SK-N-SH treated with all-trans-retinoic acid at 6 μM for 48 hours (cell line): ENCODE measurements around the gene PARP2.

Experiments
- ARNTL ChIP-seq: fragments of 450-650 bp; formaldehyde crosslinking; IDR thresholded peaks from 2 replicates; pipeline ENCODE4 v1.5.0; 2020; ENCODE audit warnings: low read depth, mild to moderate bottlenecking, moderate library complexity, borderline replicate concordance
- BACH2 ChIP-seq: fragments of 250-450 bp; sonication (Bioruptor Pico); IDR thresholded peaks from 2 replicates; pipeline ENCODE4 v1.9.0; 2021; ENCODE audit warnings: mild to moderate bottlenecking, borderline replicate concordance
- CREB5 ChIP-seq: fragments of 250-450 bp; sonication (Bioruptor Pico); IDR thresholded peaks from 2 replicates; pipeline ENCODE4 v1.5.1; 2020; ENCODE audit warnings: low read depth, mild to moderate bottlenecking, moderate library complexity
- CSDC2 ChIP-seq: fragments of 250-450 bp; sonication (Bioruptor Pico); IDR thresholded peaks from 2 replicates; pipeline ENCODE4 v1.5.0; 2020; ENCODE audit warnings: mild to moderate bottlenecking, moderate library complexity
- CSRNP3 ChIP-seq: fragments of 250-450 bp; sonication (Bioruptor Pico); IDR thresholded peaks from 2 replicates; pipeline ENCODE4 v1.5.1; 2021; ENCODE audit warnings: mild to moderate bottlenecking, moderate library complexity
- PATZ1 ChIP-seq: fragments of 250-450 bp; sonication (Bioruptor Pico); IDR thresholded peaks from 2 replicates; pipeline ENCODE4 v1.8.0; 2020; ENCODE audit warnings: mild to moderate bottlenecking, moderate library complexity, borderline replicate concordance
- SNAI2 ChIP-seq: fragments of 250-450 bp; sonication (Bioruptor Pico); IDR thresholded peaks from 2 replicates; pipeline ENCODE4 v1.5.0; 2020; ENCODE audit warnings: mild to moderate bottlenecking, moderate library complexity
- ZFP3 ChIP-seq: fragments of 250-450 bp; sonication (Bioruptor Pico); IDR thresholded peaks from 2 replicates; pipeline ENCODE4 v1.5.0; 2020; ENCODE audit warnings: mild to moderate bottlenecking, moderate library complexity
- ZFP30 ChIP-seq: fragments of 450-650 bp; formaldehyde crosslinking; IDR thresholded peaks from 2 replicates; pipeline ENCODE4 v1.5.0; 2022; ENCODE audit warnings: mild to moderate bottlenecking, moderate library complexity
- ZNF70 ChIP-seq: fragments of 450-650 bp; formaldehyde crosslinking; IDR thresholded peaks from 2 replicates; pipeline ENCODE4 v1.5.0; 2020; ENCODE audit warnings: mild to moderate bottlenecking, moderate library complexity

GRCh38 chr14:20383636-20384035, 40.2 kb downstream of the PARP2 start:
- TF ChIP-seq SNAI2 (CRISPR knock-in tag): no peak
- TF ChIP-seq CSRNP3 (CRISPR knock-in tag): no peak
- no peak for TF ChIP-seq ZFP3 (CRISPR knock-in tag)
- TF ChIP-seq ARNTL (CRISPR knock-in tag): no peak
- TF ChIP-seq CREB5: no peak
- TF ChIP-seq CSDC2 (CRISPR knock-in tag): no peak
- no peak for TF ChIP-seq ZNF70 (CRISPR knock-in tag)
- no peak for TF ChIP-seq PATZ1 (CRISPR knock-in tag)
- TF ChIP-seq BACH2: no peak
- no peak for TF ChIP-seq ZFP30
